PFSK-1 (cell line): ENCODE results near the gene POC1B.

Experiments
- FOXP2 ChIP-seq: optimal IDR thresholded peaks from 2 replicates; pipeline ENCODE3; 2011; ENCODE audit warnings: borderline replicate concordance, control low read depth, inconsistent platforms; ENCODE audit not compliant: insufficient read depth; ENCODE audit errors: extremely low read length, extremely low read depth
- POLR2AphosphoS5 ChIP-seq: IDR thresholded peaks from 2 replicates; pipeline ENCODE4 v1.6.1; 2012; ENCODE audit warnings: low read depth, mild to moderate bottlenecking, control low read depth, low read length, moderate library complexity
- REST ChIP-seq, 2 experiments: IDR thresholded peaks; 2 replicates each; pipeline versions ENCODE4 v1.6.1 to v1.8.0; 2011 to 2012; ENCODE audit warnings: low read depth in 2 of 2, low read length in 2 of 2, control low read depth in 1 of 2, inconsistent platforms in 1 of 2, mild to moderate bottlenecking in 1 of 2, moderate library complexity in 1 of 2; ENCODE audit not compliant: insufficient read depth in 1 of 2
- SIN3A ChIP-seq: IDR thresholded peaks from 2 replicates; pipeline ENCODE4 v1.6.1; 2012; ENCODE audit warnings: mild to moderate bottlenecking, low read length, moderate library complexity, borderline replicate concordance; ENCODE audit not compliant: insufficient read depth
- TAF1 ChIP-seq: IDR thresholded peaks from 2 replicates; pipeline ENCODE4 v1.6.1; 2012; ENCODE audit warnings: low read length, control low read depth, borderline replicate concordance; ENCODE audit not compliant: insufficient read depth

POC1B gene

GRCh38 chr12:89424846-89425245 is 101.0 kb downstream of the POC1B start:
- TF ChIP-seq SIN3A (no peak), REST (IDR thresholded peaks at IDR 0.05; ENCODE audit: insufficient read depth in 1 of 2, low read depth in 2 of 2, low read length in 2 of 2) (no peak), TAF1 (no peak), POLR2AphosphoS5 (no peak), FOXP2 (no peak)

- TF ChIP-seq TAF1 (no peak), SIN3A (no peak), REST (IDR thresholded peaks at IDR 0.05; ENCODE audit: insufficient read depth in 1 of 2, low read depth in 2 of 2, low read length in 2 of 2) (no peak), FOXP2 (no peak), POLR2AphosphoS5 (no peak)
These were observed 101.5 kb downstream of the POC1B start for GRCh38 chr12:89424389-89424788.

GRCh38 chr12:89421092-89421835 is 104.6 kb downstream of the POC1B start:
- TF ChIP-seq TAF1 (no peak), REST (IDR thresholded peaks at IDR 0.05; ENCODE audit: insufficient read depth in 1 of 2, low read depth in 2 of 2, low read length in 2 of 2) (no peak), SIN3A (no peak), POLR2AphosphoS5 (no peak), FOXP2 (no peak)

- TF ChIP-seq POLR2AphosphoS5 (no peak), TAF1 (no peak), FOXP2 (no peak), REST (IDR thresholded peaks at IDR 0.05; ENCODE audit: insufficient read depth in 1 of 2, low read depth in 2 of 2, low read length in 2 of 2) (no peak), SIN3A (no peak)
These were observed 107.5 kb downstream of the POC1B start for GRCh38 chr12:89418228-89418910.
